A549 (cell line): ENCODE data around the gene PHOX2A.

Experiments used
- TF ChIP-seq, protein P1 (sequence below): IDR thresholded peaks from 2 replicates; pipeline ENCODE4 v1.6.1; 2012
- TF ChIP-seq, protein P2 (sequence below): fragments of >200 bp; sonication (Bioruptor Twin); formaldehyde crosslinking; IDR thresholded peaks from 3 replicates; pipeline ENCODE4 v1.5.1; 2016

DNA sequence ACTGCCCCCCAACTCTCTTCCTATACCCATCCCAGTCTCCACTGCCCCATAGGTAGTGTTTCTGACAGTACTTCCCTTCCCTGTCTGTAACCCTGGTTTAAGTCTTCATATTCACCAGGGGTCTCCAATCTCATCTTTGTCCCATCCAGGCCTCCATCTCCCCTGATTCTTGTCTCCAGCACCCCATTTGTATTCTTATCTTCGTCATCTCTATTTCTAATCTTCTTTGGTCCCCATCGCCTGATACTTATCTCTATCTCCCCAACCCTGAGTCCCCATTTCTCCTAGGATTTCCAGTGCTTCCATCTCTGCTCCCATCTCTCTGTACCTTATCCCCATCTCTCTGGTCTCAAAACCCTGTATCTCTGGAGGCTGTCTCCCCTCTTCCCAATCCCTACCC is 1.8 kb downstream of the PHOX2A start:
- TF ChIP-seq, protein P1, sequence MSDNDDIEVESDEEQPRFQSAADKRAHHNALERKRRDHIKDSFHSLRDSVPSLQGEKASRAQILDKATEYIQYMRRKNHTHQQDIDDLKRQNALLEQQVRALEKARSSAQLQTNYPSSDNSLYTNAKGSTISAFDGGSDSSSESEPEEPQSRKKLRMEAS: no peak
- TF ChIP-seq, protein P2, sequence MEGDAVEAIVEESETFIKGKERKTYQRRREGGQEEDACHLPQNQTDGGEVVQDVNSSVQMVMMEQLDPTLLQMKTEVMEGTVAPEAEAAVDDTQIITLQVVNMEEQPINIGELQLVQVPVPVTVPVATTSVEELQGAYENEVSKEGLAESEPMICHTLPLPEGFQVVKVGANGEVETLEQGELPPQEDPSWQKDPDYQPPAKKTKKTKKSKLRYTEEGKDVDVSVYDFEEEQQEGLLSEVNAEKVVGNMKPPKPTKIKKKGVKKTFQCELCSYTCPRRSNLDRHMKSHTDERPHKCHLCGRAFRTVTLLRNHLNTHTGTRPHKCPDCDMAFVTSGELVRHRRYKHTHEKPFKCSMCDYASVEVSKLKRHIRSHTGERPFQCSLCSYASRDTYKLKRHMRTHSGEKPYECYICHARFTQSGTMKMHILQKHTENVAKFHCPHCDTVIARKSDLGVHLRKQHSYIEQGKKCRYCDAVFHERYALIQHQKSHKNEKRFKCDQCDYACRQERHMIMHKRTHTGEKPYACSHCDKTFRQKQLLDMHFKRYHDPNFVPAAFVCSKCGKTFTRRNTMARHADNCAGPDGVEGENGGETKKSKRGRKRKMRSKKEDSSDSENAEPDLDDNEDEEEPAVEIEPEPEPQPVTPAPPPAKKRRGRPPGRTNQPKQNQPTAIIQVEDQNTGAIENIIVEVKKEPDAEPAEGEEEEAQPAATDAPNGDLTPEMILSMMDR: no peak
